Activated naive CD4-positive, alpha-beta T cell treated with anti-CD3 and anti-CD28 coated beads, Interleukin-2, amount 50 U/mL, for 24 hours (primary cell): ENCODE results near the gene SH3BP1.

Source experiments
- H3K27ac Mint-ChIP-seq: one replicate; pipeline ENCODE4 v1.8.0; 2021; ENCODE audit warnings: mild to moderate bottlenecking, mixed read lengths
- H3K27me3 Mint-ChIP-seq: one replicate; pipeline ENCODE4 v1.8.0; 2021; ENCODE audit warnings: mixed read lengths
- H3K36me3 Mint-ChIP-seq: one replicate; pipeline ENCODE4 v1.8.0; 2021; ENCODE audit warnings: mixed read lengths
- H3K4me1 Mint-ChIP-seq: one replicate; pipeline ENCODE4 v1.8.0; 2021; ENCODE audit warnings: mixed read lengths
- H3K4me3 Mint-ChIP-seq: one replicate; pipeline ENCODE4 v1.8.0; 2021; ENCODE audit warnings: mild to moderate bottlenecking, mixed read lengths
- H3K9me3 Mint-ChIP-seq: one replicate; pipeline ENCODE4 v1.8.0; 2021; ENCODE audit warnings: mixed read lengths

Gene SH3BP1

DNA sequence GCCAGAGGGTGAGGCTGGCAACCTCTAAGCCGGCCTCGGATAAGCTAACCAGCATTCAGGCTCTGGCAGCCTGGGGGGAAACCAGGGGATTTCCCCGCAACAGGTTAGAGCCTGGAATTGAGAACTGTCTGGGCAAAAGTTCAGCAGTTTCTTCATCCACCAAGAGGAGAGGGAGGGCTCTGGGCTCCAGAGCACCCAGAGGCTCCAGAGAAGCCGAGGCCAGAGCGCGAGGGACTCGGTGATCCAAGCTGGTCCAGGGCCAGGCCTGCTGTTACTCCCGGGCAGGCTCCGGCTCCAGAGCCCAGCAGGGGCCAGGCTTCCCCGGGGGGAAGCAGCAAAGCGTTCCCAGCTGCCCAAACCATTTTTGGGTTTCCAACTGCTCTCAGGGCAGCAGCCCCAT, 13.3 kb upstream of the SH3BP1 start:
- Mint-ChIP-seq H3K4me3 (no peak overlapping the region), H3K9me3 (no peaks in the 10 kb centered on the region), H3K27ac (peak overlapping the region; percentile 41), H3K27me3 (no peaks in the 10 kb centered on the region), H3K36me3 (peaks cover 6% of the 10 kb centered on the region), H3K4me1 (peaks cover 56% of the 10 kb centered on the region)

DNA sequence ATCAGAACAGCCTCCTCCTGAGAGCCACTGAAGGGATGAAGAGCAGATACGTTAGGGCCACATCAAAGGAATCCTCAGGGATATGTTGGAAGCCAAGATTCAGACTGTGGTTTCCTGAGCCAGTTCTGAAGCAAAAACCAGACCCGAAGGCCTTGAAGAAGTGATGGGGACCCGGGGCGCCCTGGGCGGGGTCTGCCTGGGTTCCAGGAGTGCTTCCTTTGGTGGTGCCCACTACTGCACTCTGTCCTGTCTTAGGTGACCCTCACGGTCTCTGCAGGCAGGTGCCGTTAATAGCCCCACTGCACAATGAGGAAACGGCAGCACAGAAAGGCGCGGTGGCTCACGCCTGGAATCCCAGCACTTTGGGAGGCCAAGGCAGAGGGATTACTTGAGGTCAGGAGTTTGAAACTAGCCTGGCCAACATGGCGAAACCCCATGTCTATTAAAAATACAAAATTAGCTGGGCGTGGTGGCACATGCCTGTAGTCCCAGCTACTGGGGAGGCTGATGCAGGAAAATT, 12.9 kb upstream of the SH3BP1 start:
- Mint-ChIP-seq H3K4me1 (peaks cover 56% of the 10 kb centered on the region), H3K27me3 (no peaks in the 10 kb centered on the region), H3K36me3 (peaks cover 6% of the 10 kb centered on the region), H3K4me3 (peak overlapping the region; percentile 77), H3K27ac (peak overlapping the region; percentile 94), H3K9me3 (no peaks in the 10 kb centered on the region)

DNA sequence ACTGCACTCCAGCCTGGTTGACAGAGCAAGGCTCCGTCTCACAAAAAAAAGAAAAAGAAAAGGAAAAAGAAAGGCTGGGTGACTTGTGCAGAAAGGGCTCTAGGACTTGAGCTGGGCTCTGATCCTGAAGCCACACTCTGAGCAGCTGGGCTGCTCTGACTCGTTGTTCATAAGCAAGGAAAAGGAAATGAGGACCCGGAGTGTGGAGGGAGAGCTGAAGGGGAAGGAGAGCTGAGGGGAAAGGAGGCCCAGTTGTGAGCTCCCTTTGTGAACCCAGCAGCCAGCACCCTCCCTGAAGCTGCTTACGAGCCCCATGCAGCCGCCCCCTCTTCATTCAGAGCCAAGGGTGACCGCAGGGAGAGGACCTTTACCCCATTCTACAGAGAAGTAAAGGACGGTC, 12.3 kb upstream of the SH3BP1 start:
- H3K4me1 Mint-ChIP-seq = peaks cover 56% of the 10 kb centered on the region
- no peaks in the 10 kb centered on the region for H3K9me3 Mint-ChIP-seq
- H3K36me3 Mint-ChIP-seq = peaks cover 6% of the 10 kb centered on the region
- H3K27me3 Mint-ChIP-seq = no peaks in the 10 kb centered on the region
- H3K4me3 Mint-ChIP-seq = peak overlapping the region; percentile 77
- H3K27ac Mint-ChIP-seq = peak overlapping the region; percentile 94

GRCh38 chr22:37627545-37627944, 11.9 kb upstream of the SH3BP1 start:
- Mint-ChIP-seq H3K27me3 (no peaks in the 10 kb centered on the region), H3K27ac (peak overlapping the region; percentile 94), H3K4me3 (peak overlapping the region; percentile 77), H3K36me3 (peaks cover 6% of the 10 kb centered on the region), H3K4me1 (peaks cover 56% of the 10 kb centered on the region), H3K9me3 (no peaks in the 10 kb centered on the region)

GRCh38 chr22:37628830-37629229, 10.6 kb upstream of the SH3BP1 start:
- Mint-ChIP-seq H3K4me1 (peaks cover 57% of the 10 kb centered on the region), H3K27me3 (no peaks in the 10 kb centered on the region), H3K27ac (peak overlapping the region; percentile 86), H3K4me3 (no peak overlapping the region), H3K9me3 (no peaks in the 10 kb centered on the region), H3K36me3 (peaks cover 3% of the 10 kb centered on the region)

DNA sequence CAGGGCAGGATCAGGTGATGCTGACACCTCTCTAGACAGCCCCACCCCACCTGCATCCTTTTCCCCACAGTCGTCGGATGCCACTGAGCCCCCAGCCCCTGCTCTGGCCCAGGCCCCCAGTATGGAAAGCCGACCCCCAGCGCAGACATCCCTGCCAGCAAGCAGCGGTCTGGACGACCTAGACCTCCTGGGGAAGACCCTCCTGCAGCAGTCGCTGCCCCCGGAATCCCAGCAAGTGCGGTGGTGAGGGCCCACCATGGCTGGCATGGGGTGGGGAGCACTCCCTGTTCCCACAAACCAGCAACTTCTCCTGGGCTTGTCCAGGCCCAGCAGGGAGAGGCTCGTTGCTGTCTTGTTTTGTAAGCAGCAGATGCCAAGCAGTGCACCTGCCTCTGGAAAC, 9.5 kb upstream of the SH3BP1 start:
- Mint-ChIP-seq H3K27ac (no peak overlapping the region), H3K36me3 (peaks cover 3% of the 10 kb centered on the region), H3K4me1 (peaks cover 57% of the 10 kb centered on the region), H3K4me3 (no peak overlapping the region), H3K9me3 (no peaks in the 10 kb centered on the region), H3K27me3 (no peaks in the 10 kb centered on the region)

GRCh38 chr22:37630839-37631435, 8.5 kb upstream of the SH3BP1 start:
- Mint-ChIP-seq H3K4me1 (peaks cover 53% of the 10 kb centered on the region), H3K9me3 (no peaks in the 10 kb centered on the region), H3K4me3 (no peak overlapping the region), H3K27ac (no peak overlapping the region), H3K36me3 (no peaks in the 10 kb centered on the region), H3K27me3 (no peaks in the 10 kb centered on the region)

DNA sequence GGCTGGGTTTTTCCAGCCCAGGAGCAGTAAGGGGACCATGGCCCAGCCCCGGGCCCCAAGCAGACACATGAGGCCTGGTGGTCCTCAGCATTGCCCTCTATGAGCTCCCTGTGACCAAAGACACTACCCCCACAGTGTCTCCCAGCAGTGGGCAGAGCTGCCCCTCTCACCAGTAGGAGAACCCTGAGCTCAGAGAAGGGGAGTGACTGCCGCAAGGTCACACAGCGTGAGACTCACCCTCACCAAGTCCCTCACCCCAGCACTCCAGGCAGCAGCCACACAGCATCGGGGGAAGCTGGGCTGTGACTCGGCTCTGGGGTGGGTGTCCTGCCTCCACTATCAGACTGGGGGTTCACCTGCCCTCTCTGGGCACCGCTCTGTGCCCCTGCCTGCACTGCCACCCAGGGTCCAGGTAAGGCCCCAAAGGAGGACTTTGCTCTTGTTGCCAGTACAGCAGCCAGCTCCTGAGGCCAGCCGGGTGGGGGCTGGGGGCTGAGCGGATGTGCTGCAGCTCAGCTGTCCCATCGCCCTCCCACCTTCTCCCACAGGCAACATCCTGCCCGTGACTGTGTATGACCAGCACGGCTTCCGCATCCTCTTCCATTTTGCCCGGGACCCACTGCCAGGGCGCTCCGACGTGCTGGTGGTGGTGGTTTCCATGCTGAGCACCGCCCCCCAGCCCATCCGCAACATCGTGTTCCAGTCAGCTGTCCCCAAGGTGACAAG, 7.9 kb upstream of the SH3BP1 start:
- no peaks in the 10 kb centered on the region for H3K36me3 Mint-ChIP-seq
- peak overlapping the region; percentile 46 for H3K27ac Mint-ChIP-seq
- no peak overlapping the region for H3K4me3 Mint-ChIP-seq
- peaks cover 51% of the 10 kb centered on the region for H3K4me1 Mint-ChIP-seq
- no peaks in the 10 kb centered on the region for H3K27me3 Mint-ChIP-seq
- H3K9me3 Mint-ChIP-seq = no peaks in the 10 kb centered on the region

- peak overlapping the region; percentile 46 for H3K27ac Mint-ChIP-seq
- H3K27me3 Mint-ChIP-seq = no peaks in the 10 kb centered on the region
- H3K9me3 Mint-ChIP-seq = no peaks in the 10 kb centered on the region
- peaks cover 51% of the 10 kb centered on the region for H3K4me1 Mint-ChIP-seq
- H3K4me3 Mint-ChIP-seq = no peak overlapping the region
- no peaks in the 10 kb centered on the region for H3K36me3 Mint-ChIP-seq
These were observed 7.0 kb upstream of the SH3BP1 start for GRCh38 chr22:37632174-37633088.

- Mint-ChIP-seq H3K27me3 (no peaks in the 10 kb centered on the region), H3K4me3 (no peak overlapping the region), H3K9me3 (no peaks in the 10 kb centered on the region), H3K4me1 (peaks cover 53% of the 10 kb centered on the region), H3K36me3 (no peaks in the 10 kb centered on the region), H3K27ac (peak overlapping the region; percentile 83)
These were observed 6.3 kb upstream of the SH3BP1 start for GRCh38 chr22:37633089-37633624.

GRCh38 chr22:37633625-37634416, 5.6 kb upstream of the SH3BP1 start:
- H3K9me3 Mint-ChIP-seq = no peaks in the 10 kb centered on the region
- peak overlapping the region; percentile 94 for H3K27ac Mint-ChIP-seq
- peaks cover 53% of the 10 kb centered on the region for H3K4me1 Mint-ChIP-seq
- peak overlapping the region; percentile 39 for H3K4me3 Mint-ChIP-seq
- no peaks in the 10 kb centered on the region for H3K36me3 Mint-ChIP-seq
- no peaks in the 10 kb centered on the region for H3K27me3 Mint-ChIP-seq

DNA sequence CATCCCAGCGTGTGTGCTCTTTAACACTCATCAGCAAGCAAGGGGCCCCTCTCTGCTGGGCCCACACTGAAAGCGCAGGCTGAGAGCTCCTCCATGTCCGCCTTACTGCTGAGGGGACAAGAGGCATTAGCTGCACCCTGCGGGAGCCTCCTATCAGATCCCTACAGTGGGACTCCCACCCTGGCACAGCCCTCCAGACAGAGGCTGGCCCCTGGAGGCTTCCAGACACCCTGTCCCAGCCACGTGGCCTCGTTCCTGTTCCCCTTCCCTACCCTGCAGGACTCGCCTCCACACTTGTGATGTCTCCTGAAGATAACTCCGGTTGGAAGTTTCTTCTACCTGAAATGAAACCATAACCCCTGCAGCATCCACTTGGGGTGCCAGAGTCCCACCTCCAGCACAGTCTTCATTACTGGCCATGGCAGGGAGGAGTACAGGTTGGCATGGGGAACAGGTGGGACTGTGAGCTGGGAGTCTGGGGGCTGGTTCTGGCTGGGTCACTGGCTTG, 5.0 kb upstream of the SH3BP1 start:
- no peaks in the 10 kb centered on the region for H3K27me3 Mint-ChIP-seq
- H3K4me1 Mint-ChIP-seq = peaks cover 54% of the 10 kb centered on the region
- H3K36me3 Mint-ChIP-seq = no peaks in the 10 kb centered on the region
- peak overlapping the region; percentile 94 for H3K27ac Mint-ChIP-seq
- peak overlapping the region; percentile 74 for H3K4me3 Mint-ChIP-seq
- H3K9me3 Mint-ChIP-seq = no peaks in the 10 kb centered on the region

- H3K9me3 Mint-ChIP-seq = no peaks in the 10 kb centered on the region
- no peak overlapping the region for H3K4me3 Mint-ChIP-seq
- H3K27me3 Mint-ChIP-seq = no peaks in the 10 kb centered on the region
- no peak overlapping the region for H3K27ac Mint-ChIP-seq
- H3K36me3 Mint-ChIP-seq = no peaks in the 10 kb centered on the region
- H3K4me1 Mint-ChIP-seq = peaks cover 55% of the 10 kb centered on the region
These were observed 4.3 kb upstream of the SH3BP1 start for GRCh38 chr22:37635157-37635556.

GRCh38 chr22:37636186-37636948, 3.1 kb upstream of the SH3BP1 start:
- Mint-ChIP-seq H3K27me3 (no peaks in the 10 kb centered on the region), H3K4me1 (peaks cover 58% of the 10 kb centered on the region), H3K9me3 (no peaks in the 10 kb centered on the region), H3K4me3 (peak overlapping the region; percentile 0), H3K27ac (peak overlapping the region; percentile 1), H3K36me3 (no peaks in the 10 kb centered on the region)
